OCI-LY3 (cell line): ENCODE data around the gene RUFY1.
"Not testable (repeated sequence)": the region's sequence is repeated elsewhere in the genome, so short reads cannot be mapped to it uniquely, and the experiment has no call there.

Experiments used
- H2AFZ ChIP-seq: fragments of 200-600, 300-600 bp; shearing (Covaris generic); 2 replicates; pipeline ENCODE4 v1.6.0; 2014; ENCODE audit warnings: antibody characterized with exemption, low read depth, low read length
- H3K27ac ChIP-seq: fragments of 200-600, 300-600 bp; sonication (generic); 2 replicates; pipeline ENCODE4 v1.5.1; 2014; ENCODE audit warnings: mild to moderate bottlenecking, low read length, moderate library complexity, mixed read lengths
- H3K27me3 ChIP-seq: fragments of 200-600, 300-600 bp; sonication (generic); 2 replicates; pipeline ENCODE4 v1.6.1; 2014; ENCODE audit warnings: low read depth, low read length, mixed read lengths
- H3K36me3 ChIP-seq: fragments of 200-600, 300-600 bp; sonication (generic); replicated peaks from 2 replicates; pipeline ENCODE3; 2014; ENCODE audit warnings: low read depth, low read length, mixed read lengths
- H3K4me1 ChIP-seq: fragments of 300-600, 200-600 bp; sonication (generic); 2 replicates; pipeline ENCODE4 v1.6.1; 2014; ENCODE audit warnings: low read length, mixed read lengths
- H3K4me2 ChIP-seq: fragments of 200-600, 300-600 bp; sonication (generic); 2 replicates; pipeline ENCODE4 v1.6.1; 2014; ENCODE audit warnings: low read length, mixed read lengths
- H3K4me3 ChIP-seq: fragments of 300-600, 200-600 bp; sonication (generic); 2 replicates; pipeline ENCODE4 v1.5.1; 2014; ENCODE audit warnings: antibody characterized with exemption, mild to moderate bottlenecking, low read length, moderate library complexity
- H3K79me2 ChIP-seq: fragments of 300-600, 200-600 bp; shearing (Covaris generic); 2 replicates; pipeline ENCODE4 v1.6.1; 2014; ENCODE audit warnings: mild to moderate bottlenecking, low read length, mixed read lengths
- H3K9ac ChIP-seq: fragments of 300-600, 200-600 bp; shearing (Covaris generic); 2 replicates; pipeline ENCODE4 v1.6.0; 2014; ENCODE audit warnings: mild to moderate bottlenecking, low read length, moderate library complexity
- H3K9me3 ChIP-seq: fragments of 200-600, 300-600 bp; shearing (Covaris generic); 2 replicates; pipeline ENCODE4 v1.6.1; 2014; ENCODE audit warnings: low read length, mixed read lengths; ENCODE audit not compliant: insufficient read depth
- H4K20me1 ChIP-seq: fragments of 200-600, 300-600 bp; sonication (generic); 2 replicates; pipeline ENCODE4 v1.6.1; 2016; ENCODE audit warnings: low read length, mixed read lengths; ENCODE audit not compliant: insufficient read depth
- EZH2phosphoT487 ChIP-seq: fragments of 200-600 bp; shearing (Covaris generic); IDR thresholded peaks from 2 replicates; pipeline ENCODE4 v1.6.1; 2018; ENCODE audit warnings: antibody characterized with exemption, mixed run types, low read depth
- TF ChIP-seq, protein P1 (sequence below): fragments of 200-600, 300-600 bp; sonication (generic); IDR thresholded peaks from 2 replicates; pipeline ENCODE4 v1.5.1; 2014; ENCODE audit warnings: antibody characterized with exemption, low read length, low read depth

Gene RUFY1

DNA sequence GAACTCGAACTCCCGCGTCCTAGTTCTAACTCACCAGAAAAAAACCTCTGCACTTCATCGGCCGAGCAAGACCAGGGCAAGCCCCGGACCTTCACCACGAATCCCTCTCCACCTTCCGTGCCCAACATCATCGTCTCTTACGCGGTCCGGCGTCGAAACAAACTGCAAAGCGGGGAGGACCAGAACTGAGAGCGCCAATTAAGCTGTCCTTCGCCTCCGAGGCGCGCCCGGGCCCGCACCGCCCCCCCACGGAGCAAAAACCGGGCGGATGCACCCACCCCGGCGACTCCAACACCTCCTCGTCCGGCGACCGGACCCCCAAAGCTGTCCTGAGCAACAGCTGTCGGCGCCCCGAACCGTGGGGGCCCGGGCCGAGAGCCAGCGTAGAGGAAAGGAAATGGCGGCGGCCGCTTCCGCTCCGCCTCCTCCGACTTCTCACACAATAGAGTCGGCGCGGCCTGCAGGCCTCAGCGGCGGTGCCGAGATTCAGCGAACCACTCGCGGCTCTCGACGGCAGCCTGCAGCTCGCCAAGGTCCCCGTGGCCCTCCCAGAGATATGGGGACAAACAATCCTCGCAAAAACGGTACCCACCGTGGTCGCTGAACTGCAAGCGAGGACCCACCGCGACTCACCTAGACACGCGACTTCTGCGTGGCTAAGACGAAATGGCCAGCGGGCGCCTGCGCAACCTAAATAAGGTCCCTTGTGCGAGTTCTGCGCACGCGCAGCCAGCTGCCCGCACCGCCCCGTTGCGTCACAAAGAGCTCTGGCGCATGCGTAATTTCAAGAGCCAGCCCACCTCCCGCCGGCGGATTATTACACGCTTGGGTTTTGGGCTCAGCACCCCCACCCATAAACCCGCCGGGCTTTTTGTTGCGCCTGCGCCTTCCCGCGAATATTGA is 72.9 kb downstream of the RUFY1 start, which contains the start of gene HNRNPH1:
Gene HNRNPH1 (minus strand): TSS at position 669 of the 903 bp plus-strand sequence. CDS start 538 bp downstream, at position 131.
- Histone ChIP-seq H3K27me3 (no peaks in the 10 kb centered on the region), H3K9me3 (no peaks in the 10 kb centered on the region), H3K36me3 (peaks cover 48% of the 10 kb centered on the region), H3K79me2 (peaks cover 64% of the 10 kb centered on the region), H3K9ac (peak within 1 kb of the TSS; percentile 99), H3K4me1 (peaks cover 32% of the 10 kb centered on the region), H4K20me1 (peaks cover 44% of the 10 kb centered on the region), H3K27ac (peak within 1 kb of the TSS; percentile 93), H2AFZ (peak within 1 kb of the TSS; percentile 83), H3K4me3 (peak within 1 kb of the TSS; percentile 95), H3K4me2 (peak within 1 kb of the TSS; percentile 97)
- TF ChIP-seq, protein P1, sequence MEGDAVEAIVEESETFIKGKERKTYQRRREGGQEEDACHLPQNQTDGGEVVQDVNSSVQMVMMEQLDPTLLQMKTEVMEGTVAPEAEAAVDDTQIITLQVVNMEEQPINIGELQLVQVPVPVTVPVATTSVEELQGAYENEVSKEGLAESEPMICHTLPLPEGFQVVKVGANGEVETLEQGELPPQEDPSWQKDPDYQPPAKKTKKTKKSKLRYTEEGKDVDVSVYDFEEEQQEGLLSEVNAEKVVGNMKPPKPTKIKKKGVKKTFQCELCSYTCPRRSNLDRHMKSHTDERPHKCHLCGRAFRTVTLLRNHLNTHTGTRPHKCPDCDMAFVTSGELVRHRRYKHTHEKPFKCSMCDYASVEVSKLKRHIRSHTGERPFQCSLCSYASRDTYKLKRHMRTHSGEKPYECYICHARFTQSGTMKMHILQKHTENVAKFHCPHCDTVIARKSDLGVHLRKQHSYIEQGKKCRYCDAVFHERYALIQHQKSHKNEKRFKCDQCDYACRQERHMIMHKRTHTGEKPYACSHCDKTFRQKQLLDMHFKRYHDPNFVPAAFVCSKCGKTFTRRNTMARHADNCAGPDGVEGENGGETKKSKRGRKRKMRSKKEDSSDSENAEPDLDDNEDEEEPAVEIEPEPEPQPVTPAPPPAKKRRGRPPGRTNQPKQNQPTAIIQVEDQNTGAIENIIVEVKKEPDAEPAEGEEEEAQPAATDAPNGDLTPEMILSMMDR, result no peak
- TF ChIP-seq EZH2phosphoT487, result no peak

DNA sequence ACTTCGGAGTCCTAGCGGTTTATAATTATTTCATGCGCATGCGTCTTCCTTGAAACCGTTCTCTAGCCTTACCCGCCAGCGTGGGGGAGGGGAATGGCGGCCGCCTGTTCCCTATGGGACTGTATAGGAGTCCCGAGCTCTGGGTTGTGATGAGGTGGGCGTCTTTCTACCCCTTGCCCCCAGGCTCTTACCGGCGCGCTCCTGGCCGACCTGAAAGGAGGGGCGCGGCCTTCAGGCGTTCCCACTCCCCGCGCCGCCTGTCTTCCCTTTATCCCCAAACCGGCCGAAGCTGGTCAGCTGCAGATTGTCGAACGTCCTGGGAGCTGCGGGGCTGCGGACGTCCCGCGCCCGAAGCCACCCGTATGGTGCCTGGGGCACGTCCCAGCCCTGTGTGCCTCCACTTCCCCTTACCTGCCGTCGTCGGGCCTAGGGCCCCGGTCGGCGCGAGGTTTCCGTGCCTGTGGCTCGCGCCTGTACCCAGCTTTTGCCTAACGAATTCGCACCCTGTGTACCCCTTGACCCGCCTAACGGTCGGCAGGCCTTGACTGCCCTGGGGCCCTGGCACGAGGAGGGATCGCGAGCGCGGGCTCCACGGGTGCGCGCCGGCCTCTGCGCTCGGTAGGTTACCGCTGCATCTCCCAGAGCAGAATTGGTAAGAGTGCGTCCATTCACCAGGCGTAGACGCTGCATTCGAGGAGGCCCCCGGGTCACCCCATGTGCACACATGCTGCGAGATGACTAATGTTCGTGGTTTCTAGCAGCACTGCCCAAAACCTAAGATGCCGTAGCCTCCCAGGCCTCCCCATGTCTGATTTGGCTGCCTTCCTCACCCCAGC is 73.8 kb downstream of the RUFY1 start:
- H3K9ac ChIP-seq, result peak overlapping the region; percentile 99
- peaks cover 39% of the 10 kb centered on the region for H3K36me3 ChIP-seq
- H4K20me1 ChIP-seq, result peaks cover 35% of the 10 kb centered on the region
- H3K4me2 ChIP-seq, result peak overlapping the region; percentile 92
- peak overlapping the region; percentile 93 for H3K27ac ChIP-seq
- no peaks in the 10 kb centered on the region for H3K9me3 ChIP-seq
- H3K4me3 ChIP-seq, result peak overlapping the region; percentile 95
- no peak for TF ChIP-seq EZH2phosphoT487
- TF ChIP-seq, protein P1, result no peak
- peaks cover 32% of the 10 kb centered on the region for H3K4me1 ChIP-seq
- peak overlapping the region; percentile 83 for H2AFZ ChIP-seq
- no peaks in the 10 kb centered on the region for H3K27me3 ChIP-seq
- peaks cover 55% of the 10 kb centered on the region for H3K79me2 ChIP-seq

DNA sequence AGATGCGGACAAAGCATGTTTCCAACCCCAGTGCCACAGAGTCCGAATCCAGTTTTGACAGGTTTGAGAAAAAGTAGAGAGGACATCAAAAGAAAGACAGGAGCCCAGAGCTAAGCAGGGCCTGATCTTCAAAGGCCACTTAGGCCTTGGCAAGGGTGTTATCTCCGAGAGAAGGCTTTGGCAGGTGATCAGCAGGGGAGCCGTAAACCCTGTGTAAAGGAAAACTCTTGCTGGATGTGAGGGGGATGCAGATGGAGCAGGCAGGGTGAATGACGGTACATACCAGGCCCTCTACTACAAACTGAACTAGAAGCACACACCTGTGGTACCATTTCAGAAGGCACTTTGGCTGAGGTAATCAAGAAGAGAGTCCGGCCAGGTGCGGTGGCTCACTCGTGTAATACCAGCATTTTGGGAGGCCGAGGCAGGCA is 74.5 kb downstream of the RUFY1 start:
- peak overlapping the region; percentile 93 for H3K27ac ChIP-seq
- peaks cover 28% of the 10 kb centered on the region for H4K20me1 ChIP-seq
- no peaks in the 10 kb centered on the region for H3K9me3 ChIP-seq
- H3K27me3 ChIP-seq, result no peaks in the 10 kb centered on the region
- H3K36me3 ChIP-seq, result peaks cover 32% of the 10 kb centered on the region
- peak overlapping the region; percentile 99 for H3K9ac ChIP-seq
- H3K4me2 ChIP-seq, result peak overlapping the region; percentile 92
- TF ChIP-seq EZH2phosphoT487, result no peak
- TF ChIP-seq, protein P1, result no peak
- peaks cover 48% of the 10 kb centered on the region for H3K79me2 ChIP-seq
- peak overlapping the region; percentile 83; the same call in 1 of the 2 replicates for H2AFZ ChIP-seq
- peaks cover 32% of the 10 kb centered on the region for H3K4me1 ChIP-seq
- H3K4me3 ChIP-seq, result peak overlapping the region; percentile 95

DNA sequence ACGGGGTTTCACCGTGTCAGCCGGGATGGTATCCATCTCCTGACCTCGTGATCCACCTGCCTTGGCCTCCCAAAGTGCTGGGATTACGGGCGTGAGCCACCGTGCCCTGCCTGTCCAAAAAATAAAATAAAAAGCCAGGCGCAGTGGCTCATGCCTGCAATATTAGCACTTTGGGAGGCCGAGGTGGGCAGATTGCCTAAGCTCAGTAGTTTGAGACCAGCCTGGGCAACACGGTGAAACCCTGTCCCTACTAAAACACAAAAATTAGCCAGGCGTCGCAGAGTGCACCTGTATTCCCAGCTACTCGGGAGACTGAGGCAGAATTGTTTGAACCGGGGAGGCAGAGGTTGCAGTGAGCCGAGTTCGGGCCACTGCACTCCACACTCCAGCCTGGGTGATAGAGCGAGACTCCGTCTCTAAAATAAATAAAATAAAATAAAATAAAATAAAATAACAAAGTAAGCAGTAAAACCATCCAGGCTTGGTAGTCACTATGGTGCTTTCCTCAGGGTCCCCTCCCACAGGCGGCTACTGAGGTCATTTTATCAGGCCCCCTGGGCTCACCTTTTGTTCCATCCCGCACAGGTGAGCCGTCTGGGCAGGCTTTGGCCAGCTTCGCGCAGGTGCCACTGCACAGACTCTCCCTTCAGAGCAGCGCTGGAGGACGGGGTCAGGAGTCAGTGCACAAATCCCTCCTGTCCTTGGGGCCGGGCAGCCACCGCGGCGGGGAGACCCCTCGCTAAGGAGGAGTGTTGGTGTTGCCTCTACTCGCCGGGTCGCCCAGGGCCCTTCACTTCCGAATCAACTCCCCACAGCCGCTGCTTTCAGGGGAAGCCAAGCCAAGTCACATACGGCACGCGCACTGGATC is 83.4 kb downstream of the RUFY1 start:
- not testable (repeated sequence) for H3K27me3 ChIP-seq, H3K36me3 ChIP-seq, H4K20me1 ChIP-seq, H3K4me1 ChIP-seq, H3K9ac ChIP-seq, H3K27ac ChIP-seq, H3K79me2 ChIP-seq, H3K9me3 ChIP-seq, H2AFZ ChIP-seq
- peak overlapping the region; percentile 56 for H3K4me2 ChIP-seq
- peak overlapping the region; percentile 65 for H3K4me3 ChIP-seq

DNA sequence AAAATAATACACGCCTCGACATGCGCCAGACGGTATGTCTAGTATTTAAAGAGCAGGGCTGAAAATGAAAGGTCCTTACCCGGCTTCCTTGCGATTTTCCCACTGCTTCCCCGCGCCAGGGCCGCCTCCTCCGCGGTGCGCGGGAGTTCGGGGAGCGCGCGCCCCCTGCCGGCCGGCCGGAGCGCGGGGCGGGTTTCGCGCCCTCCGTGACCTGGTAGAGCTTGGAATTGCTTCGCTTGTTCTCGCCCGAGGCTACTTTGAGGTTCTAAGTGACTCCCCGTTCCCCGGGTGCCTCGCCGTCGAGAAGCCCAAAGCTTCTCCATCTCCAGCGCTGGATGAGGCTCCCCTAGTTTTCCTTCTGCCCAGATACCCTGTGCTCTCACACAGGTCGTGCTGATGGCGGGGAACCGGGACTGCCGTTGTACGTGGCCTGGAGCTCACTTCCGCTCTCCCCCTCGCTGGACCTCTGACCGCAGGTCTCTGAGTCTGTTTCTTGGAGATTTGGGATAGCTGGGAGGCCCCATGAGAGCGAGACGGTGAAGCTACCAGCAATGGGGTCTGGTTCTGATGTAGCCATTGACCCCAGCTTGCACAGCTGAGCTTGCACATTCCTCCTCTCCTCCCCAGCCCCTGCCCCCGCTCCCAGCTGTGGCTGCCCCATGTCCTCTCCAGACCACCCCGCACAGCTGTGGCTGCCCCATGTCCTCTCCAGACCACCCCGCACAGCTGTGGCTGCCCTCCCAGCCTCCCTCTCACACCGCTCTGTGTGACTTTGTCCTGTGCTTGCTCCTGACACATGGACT is 84.2 kb downstream of the RUFY1 start:
- H3K27ac ChIP-seq, H3K4me1 ChIP-seq, H3K27me3 ChIP-seq, H4K20me1 ChIP-seq, H3K79me2 ChIP-seq, H3K4me2 ChIP-seq, H3K9ac ChIP-seq, H3K4me3 ChIP-seq, H2AFZ ChIP-seq, H3K36me3 ChIP-seq, H3K9me3 ChIP-seq: not testable (repeated sequence)
